NCI-H2196 treated with DMSO at 0.1 percent for 48 hours (cell line): ENCODE data around the gene KRT80.

ENCODE experiments used
- DNase-seq: peaks from one replicate; lab custom pipeline; 2025; ENCODE audit not compliant: unreplicated experiment; lab: John Stamatoyannopoulos, UW

Gene KRT80

GRCh38 chr12:52229836-52230343 is 38.1 kb upstream of the KRT80 start:
- DNase-seq: no peak

GRCh38 chr12:52228931-52229330 is 37.1 kb upstream of the KRT80 start:
- no peak for DNase-seq

DNA sequence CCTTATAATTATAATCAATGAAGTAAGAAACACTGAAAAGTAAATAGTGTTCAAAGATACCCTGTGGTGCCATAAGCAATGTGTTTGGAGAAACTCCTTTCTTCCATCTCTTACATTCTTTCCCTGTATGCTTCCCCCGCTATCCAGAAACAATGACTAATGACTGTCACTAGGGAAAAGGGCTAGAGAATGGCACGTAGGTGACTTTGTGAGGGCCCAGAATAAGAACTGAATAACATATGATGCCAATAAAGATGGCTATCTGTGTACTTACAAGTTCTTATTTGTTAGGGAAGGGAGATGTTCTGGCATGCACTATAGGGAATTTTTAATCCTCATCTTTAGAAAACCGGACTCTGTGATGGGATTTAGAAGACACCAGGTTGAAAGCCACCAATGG is 36.6 kb upstream of the KRT80 start:
- no peak for DNase-seq

DNA sequence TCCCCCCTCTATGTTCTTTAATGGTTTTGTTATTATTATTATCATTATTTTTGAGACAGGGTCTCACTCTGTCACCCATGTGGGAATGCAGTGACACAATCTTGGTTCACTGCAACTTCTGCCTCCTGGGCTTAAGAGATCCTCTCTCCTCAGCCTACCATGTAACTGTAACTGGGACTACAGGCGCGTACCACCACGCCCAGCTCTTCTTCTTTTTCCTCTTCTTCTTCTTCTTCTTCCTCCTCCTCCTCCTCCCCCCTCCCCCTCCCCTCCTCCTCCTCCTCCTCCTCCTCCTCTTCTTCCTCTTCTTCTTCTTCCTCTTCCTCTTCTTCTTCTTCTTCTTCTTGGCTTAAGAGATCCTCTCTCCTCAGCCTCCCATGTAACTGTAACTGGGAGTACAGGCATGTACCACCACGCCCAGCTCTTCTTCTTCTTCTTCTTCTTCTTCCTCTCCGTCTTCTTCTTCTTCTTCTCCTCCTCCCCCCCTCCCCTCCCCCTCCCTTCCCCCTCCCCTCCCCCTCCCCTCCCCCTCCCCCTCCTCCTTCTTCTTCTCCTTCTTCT is 35.9 kb upstream of the KRT80 start:
- no peak for DNase-seq

DNA sequence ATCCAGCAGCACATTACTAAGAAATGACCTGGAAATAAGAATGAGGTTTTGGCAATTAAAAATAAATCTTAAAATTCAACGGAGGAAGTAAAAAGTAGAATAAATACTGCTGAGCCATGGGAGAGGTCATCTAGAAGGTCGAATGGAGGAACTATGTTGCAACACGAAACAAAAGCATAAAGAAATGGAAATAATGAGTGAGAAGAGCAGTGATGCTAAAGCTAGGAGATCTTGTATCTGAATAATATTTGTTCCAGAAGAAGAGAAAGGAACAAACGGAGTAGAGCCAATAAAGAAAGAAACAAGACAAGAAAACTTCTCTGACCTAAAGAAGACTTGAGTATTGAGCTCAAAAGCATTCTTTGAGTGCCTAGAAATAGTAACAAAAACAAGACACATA is 34.6 kb upstream of the KRT80 start:
- DNase-seq: no peak

DNA sequence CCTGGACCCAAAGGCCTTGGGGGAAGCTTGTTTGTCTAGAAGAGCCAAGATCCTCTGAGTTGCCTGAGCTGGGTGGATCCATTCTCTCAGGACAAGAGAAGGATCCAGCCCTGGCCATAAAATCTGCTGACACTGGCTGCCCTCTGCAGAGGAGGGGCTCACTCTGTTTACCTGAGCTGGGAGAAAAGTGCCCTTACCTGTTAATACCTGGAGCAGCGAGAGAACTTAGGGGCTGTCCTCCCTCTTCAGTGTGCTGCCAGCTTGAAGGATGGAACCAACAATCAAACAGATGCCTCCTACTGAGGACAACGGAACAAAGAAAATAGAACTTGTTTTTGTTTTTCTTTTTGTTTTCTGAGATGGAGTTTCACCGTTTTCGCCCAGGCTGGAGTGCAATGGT is 33.9 kb upstream of the KRT80 start:
- no peak for DNase-seq

GRCh38 chr12:52224151-52224550 is 32.3 kb upstream of the KRT80 start:
- DNase-seq: no peak

- DNase-seq: no peak
These were observed 31.7 kb upstream of the KRT80 start for GRCh38 chr12:52223406-52224039.

DNA sequence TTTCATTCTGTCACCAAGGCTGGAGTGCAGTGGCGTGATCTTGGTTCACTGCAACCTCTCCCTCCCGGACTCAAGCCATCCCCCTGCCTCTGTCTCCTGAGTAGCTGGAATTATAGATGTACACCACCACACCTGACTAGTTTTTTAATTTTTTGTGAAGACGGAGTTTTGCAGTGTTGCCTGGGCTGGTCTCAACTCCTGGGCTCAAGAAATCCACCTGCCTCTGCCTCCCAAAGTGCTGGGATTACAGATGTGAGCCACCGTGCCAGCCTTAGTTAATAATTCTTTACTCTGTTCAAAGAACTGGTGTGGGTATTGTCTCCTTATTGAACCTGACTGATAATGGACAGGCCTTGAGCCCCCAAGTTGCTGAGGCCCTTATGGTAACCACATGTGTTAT is 30.9 kb upstream of the KRT80 start:
- DNase-seq: no peak

GRCh38 chr12:52221912-52222457 is 30.2 kb upstream of the KRT80 start:
- DNase-seq: peak; percentile 39

DNA sequence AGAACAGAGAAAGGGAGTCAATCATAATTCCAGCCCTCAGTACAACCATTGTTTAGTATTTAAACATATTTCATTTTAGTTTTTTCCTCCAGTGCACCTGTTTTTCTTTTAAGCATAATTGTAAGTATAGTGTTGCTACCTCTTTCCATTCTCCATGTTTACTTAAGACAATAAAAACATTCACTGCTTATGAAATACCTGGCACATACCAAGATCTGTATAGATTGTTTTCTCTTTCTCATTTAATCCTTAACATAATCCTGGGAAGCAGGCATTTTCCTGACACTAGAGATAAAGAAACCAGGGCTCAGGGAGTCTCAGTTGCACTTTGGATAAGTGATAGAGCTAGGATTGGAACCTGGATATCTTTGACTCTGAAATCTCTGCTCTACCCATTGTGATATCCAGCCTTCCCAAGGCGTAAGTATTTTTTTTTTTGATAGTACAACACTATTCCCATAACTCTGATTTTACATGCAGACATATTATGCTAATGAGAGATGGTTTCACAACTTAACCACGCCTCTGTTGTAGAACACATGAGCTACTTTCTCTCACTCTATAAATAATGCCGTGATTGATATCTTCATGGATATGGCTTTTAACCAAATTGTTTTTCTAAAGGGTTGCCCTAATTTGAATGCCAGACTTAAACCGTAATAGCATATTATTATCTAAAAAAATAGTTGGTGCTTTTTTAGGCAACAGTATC is 29.4 kb upstream of the KRT80 start:
- DNase-seq: no peak

DNA sequence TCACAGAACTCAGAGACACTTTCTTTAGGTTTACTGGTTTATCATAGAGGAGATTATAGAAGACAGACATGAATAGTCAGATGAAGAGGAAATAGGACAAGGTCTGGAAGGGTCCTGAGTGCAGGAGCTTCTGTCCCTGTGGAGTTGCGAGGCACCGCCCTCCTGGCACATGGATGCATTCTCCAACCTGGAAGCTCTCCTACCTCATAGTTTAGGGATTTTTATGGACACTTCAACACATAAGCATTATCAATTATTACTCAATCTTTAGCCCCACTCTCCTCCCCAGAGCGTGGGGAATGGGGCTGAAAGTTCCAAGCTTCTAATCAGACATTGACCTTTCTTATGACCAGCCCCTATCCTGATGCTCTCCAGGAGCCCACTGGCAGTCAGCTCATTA is 28.7 kb upstream of the KRT80 start:
- no peak for DNase-seq

DNA sequence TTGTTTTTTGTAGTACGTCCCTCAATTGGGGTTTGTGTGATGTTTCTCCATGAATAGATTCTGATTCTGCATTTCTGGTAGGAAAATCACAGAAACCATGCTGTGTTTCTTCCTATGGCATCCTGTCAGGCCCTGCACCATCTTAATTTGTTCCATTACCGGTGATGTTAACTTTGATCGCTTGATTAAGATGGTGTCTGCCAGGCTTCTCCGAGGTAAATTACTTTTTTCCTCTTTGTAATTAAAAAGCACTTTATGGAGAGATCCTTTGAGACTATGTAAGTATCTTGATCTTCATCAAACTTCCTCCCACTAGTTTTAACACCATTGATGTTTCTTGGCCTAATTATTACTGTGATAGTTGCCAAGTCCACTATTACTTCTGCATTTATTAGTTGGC is 26.2 kb upstream of the KRT80 start:
- DNase-seq: no peak

GRCh38 chr12:52217223-52217622 is 25.4 kb upstream of the KRT80 start:
- peak; percentile 32 for DNase-seq

- no peak for DNase-seq
These were observed 25.0 kb upstream of the KRT80 start for GRCh38 chr12:52216807-52217206.

DNA sequence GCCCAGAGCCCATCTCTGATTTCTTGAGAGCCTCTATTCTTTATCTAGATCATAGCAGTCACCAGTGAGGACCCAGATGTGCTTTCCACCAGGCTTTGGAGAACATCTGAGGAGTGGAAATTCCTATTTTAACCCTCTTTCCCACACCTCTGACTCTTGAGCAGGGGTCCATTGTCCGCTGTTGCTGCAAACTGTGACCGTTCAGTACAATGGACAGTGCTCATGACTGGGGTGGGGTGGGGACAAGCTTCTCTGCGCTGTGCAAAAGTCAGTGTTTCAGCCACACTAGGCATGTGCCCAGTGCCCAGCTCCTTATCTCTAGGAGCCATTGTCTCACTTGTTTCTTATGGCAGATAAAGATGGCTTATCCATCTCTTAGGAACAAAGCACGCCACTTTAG is 24.3 kb upstream of the KRT80 start:
- no peak for DNase-seq

DNA sequence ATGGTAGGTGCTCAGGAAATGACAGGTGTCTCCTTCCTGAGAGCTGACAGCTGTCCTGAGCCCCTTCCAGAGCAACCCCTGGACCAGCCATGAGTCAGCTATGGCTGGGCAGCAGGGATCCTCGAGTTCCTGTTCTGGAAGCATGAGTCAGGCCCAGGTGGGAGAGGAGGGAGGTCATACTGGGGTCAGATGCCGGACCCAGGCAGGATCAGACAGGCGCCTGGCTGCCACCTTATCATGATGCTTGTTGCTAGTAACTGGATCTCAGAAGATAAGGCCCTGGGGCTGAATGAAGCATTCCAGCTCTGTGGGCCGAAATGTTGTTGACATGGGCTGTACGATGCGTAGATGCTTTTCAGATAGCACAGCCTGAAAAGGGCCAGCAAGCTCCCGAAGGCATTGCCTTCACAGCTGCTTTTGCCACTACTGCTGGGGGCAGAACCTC is 23.8 kb upstream of the KRT80 start:
- peak; percentile 90 for DNase-seq

DNA sequence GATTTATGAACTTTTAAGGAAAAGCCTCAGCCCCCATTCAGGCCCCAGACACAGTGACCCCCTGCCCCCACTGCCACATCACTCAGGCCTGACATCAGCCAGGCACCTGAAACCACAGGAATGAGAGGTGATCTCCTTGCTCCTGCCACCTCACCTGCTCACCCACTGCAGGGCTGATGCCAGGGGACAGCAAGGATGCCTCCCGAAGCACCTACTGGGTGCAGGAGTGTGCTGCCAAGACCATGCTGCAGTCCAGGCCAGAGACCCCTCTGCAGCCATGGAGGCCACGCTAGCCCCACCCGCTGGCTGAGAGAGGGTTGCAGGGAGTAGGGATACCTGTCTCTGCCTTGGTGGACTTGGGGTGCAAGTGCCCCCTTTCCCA is 22.6 kb upstream of the KRT80 start:
- no peak for DNase-seq

DNA sequence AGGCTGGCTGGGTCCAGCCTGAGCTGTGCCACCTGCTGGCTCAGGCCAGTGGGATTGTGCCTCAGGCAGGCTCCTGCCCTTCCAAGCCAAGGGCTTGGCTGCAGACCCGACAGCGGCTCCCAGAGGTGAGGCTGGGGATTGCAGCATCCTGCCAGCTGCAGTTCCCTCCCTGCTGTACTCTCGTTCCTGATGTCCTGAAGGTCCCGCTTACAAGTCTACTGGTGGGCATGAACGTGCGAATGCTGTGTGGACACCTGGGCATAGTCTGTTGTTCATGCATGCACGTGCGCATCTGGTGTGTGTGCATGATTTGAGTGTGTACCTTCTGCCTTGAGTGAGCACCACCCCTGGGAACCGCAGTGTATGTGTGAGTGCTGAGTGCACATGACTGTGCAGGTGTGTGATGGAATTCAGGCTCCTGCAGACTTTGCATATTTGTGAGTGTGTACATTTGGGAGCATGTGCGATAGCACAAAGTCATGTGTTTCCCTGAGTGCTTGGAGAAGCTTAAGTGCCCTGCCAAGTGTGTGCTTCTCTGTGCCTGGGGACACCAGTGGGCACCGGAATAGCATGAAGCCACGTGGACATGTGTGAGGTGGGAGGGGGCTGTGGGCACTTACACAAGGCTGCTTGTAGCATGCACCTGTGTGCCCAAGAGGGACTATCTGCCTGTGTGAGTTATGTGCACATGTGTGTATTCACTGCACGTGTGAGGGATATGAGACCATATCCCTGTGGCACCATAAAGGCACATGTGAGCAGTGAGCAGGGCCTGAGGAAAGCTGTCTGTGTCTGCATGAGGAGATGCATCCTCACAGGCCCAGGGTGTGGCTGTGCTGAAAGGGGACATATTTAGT is 22.0 kb upstream of the KRT80 start:
- peak; percentile 70 for DNase-seq

- DNase-seq: no peak
These were observed 21.1 kb upstream of the KRT80 start for GRCh38 chr12:52212701-52213563.
